ENCODE measurements around the gene GRAMD4. TPM values are rescaled to one million over a fixed set of nuclear protein-coding genes. Genes with fewer than 3 reads are reported as not detected.

The GRAMD4 gene
- total RNA-seq, 3 donors from 2014 or later, result 28.4 to 85.6 (median 61.0) TPM

DNA sequence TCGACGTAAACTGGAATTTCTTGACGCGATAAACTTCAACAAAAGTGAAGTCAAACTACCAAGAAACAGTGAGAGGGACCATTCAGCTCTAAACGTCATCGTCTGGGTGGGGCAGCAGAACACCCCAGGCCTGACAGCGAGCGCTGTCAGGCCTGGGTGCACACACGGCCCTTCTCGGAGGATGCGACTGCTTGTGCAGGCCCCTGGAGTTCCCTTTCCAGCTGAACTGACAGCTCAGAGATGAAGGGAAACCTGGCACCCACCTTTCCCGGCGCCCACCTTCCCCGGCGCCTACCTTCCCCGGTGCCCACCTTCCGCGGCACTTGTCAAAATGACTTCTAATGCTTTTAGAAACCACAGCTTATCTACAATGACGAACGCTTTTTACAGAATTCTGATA lies 70.0 kb downstream of the GRAMD4 start:
- Histone ChIP-seq H3K4me1 (no peaks in the 10 kb centered on the region), H3K27me3 (no peaks in the 10 kb centered on the region), H3K27ac (no peak overlapping the region), H3K36me3 (no peaks in the 10 kb centered on the region), H3K9me3 (no peaks in the 10 kb centered on the region), H3K4me3 (no peak overlapping the region)
- TF ChIP-seq POLR2A (IDR thresholded peaks at IDR 0.05), result no peak
- TF ChIP-seq, protein P1, sequence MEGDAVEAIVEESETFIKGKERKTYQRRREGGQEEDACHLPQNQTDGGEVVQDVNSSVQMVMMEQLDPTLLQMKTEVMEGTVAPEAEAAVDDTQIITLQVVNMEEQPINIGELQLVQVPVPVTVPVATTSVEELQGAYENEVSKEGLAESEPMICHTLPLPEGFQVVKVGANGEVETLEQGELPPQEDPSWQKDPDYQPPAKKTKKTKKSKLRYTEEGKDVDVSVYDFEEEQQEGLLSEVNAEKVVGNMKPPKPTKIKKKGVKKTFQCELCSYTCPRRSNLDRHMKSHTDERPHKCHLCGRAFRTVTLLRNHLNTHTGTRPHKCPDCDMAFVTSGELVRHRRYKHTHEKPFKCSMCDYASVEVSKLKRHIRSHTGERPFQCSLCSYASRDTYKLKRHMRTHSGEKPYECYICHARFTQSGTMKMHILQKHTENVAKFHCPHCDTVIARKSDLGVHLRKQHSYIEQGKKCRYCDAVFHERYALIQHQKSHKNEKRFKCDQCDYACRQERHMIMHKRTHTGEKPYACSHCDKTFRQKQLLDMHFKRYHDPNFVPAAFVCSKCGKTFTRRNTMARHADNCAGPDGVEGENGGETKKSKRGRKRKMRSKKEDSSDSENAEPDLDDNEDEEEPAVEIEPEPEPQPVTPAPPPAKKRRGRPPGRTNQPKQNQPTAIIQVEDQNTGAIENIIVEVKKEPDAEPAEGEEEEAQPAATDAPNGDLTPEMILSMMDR (IDR thresholded peaks at IDR 0.05), result no peak
- no peak for TF ChIP-seq POLR2AphosphoS5 (IDR thresholded peaks at IDR 0.05)
- intact Hi-C loops (cut with DNase I; ENCODE audit: low total_unique reads), result no loop called here
- no peak for DNase-seq (ENCODE audit: low spot score in 2 of 2)

DNA sequence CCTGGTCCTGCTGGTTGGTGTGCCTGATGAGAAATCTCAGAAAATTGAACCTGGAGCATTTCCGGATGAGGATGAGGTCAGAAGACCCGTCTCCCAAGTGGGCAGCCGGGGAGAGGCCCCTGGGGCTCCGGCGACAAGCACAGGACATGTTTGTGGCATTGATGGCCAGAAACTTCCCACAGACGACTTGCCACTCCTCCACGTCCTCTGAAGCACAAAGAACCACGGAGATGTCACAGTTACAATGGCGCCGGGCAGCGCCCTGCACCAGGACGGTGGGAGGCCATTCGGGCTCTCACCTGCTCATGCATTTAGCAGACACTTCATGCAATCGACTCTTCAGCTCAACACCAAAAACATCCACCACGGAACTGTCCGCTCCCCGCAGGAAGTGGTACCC lies 71.4 kb downstream of the GRAMD4 start:
- Histone ChIP-seq H3K27ac (no peak overlapping the region), H3K4me1 (no peaks in the 10 kb centered on the region), H3K4me3 (no peak overlapping the region), H3K27me3 (no peaks in the 10 kb centered on the region), H3K36me3 (no peaks in the 10 kb centered on the region), H3K9me3 (no peaks in the 10 kb centered on the region)
- intact Hi-C loops (cut with DNase I; ENCODE audit: low total_unique reads), result no loop called here
- DNase-seq (ENCODE audit: low spot score in 2 of 2), result no peak
- TF ChIP-seq POLR2AphosphoS5 (IDR thresholded peaks at IDR 0.05) (no peak), POLR2A (IDR thresholded peaks at IDR 0.05) (no peak)
- TF ChIP-seq, protein P1 (IDR thresholded peaks at IDR 0.05), result no peak

DNA sequence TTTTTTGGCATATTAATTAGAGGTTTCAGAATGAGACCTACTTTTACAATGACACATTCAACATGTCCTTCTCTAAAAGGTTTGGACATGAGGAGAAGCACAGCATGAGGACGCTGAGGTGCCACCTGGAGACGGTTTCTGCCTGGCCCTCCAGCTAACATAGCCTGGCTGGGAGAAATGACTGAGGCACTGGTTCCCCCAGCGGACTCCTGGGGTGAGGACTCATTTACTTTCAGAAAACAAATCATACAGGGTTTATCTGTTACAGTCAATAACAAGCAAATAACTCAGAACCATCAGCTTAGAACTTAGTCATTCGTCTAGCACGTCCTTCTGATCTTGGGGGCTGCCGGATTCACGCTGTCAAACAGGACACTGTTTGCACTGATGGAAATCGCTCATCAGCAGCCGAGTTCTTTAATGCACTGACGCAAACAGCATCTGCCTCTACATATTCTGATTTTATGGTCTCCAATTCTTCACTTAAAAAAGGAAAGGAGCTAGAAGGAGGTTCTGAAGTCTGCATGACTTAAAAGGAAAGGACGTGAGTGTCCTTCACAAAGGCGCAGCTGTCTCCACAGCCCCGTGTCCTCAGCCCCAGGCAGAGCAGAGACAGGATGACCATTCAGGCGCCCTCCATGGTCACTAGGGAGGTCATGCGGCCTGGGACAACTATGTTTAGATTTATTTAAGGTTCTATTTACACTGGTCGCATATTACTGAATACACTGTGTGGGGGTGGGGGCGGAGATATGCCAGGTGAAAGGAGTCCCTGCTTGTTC lies 73.6 kb downstream of the GRAMD4 start:
- Histone ChIP-seq H3K27ac (no peak overlapping the region), H3K27me3 (no peaks in the 10 kb centered on the region), H3K4me1 (no peaks in the 10 kb centered on the region), H3K36me3 (peaks cover under 1% of the 10 kb centered on the region), H3K9me3 (no peaks in the 10 kb centered on the region), H3K4me3 (no peak overlapping the region)
- no peak for DNase-seq (ENCODE audit: low spot score in 2 of 2)
- TF ChIP-seq POLR2AphosphoS5 (IDR thresholded peaks at IDR 0.05), result no peak
- TF ChIP-seq POLR2A (IDR thresholded peaks at IDR 0.05), result no peak
- TF ChIP-seq, protein P1 (IDR thresholded peaks at IDR 0.05), result no peak
- intact Hi-C loops (cut with DNase I; ENCODE audit: low total_unique reads), result no loop called here

DNA sequence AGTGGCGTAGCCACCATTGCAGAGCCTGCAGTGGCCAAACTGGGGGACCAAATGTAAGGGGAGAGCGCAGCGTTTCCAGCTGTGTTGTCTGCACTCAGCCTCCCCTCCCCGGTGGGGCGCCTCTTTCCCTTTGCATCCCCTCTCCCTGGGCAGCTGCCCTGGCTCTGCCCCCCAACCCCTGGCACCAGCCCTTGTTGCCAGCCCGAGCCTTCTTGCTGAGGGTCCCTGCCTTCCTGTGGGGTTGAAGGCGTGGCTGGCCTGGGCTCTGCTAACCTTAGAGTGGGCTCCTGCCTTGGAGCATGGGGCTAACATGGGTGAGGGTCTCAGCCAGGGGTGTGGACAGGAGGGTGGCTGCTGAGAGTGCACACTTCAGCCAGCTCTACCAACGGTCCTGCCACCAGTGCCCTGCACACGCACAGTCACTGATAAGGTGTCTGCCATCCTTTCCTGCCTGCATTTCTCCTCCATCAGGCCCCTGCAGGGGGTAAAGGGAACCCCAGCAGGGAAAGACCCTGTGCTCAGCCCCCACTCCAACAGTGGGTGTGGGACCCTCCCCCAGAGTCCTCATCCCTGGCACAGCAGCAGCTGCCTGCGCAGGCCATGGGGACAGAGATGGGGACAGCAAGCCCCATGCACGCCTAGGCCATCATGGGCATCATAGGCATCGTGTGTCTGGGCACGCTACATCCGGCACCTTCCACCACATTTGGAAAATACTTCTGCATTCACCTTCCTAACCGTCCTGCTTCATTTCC lies 74.4 kb downstream of the GRAMD4 start:
- H3K4me3 ChIP-seq, result no peak overlapping the region
- no peaks in the 10 kb centered on the region for H3K4me1 ChIP-seq
- H3K36me3 ChIP-seq, result peaks cover 5% of the 10 kb centered on the region
- intact Hi-C loops (cut with DNase I; ENCODE audit: low total_unique reads), result no loop called here
- no peak for TF ChIP-seq POLR2AphosphoS5 (IDR thresholded peaks at IDR 0.05)
- TF ChIP-seq, protein P1 (IDR thresholded peaks at IDR 0.05), result no peak
- TF ChIP-seq POLR2A (IDR thresholded peaks at IDR 0.05), result no peak
- H3K27me3 ChIP-seq, result no peaks in the 10 kb centered on the region
- no peak for DNase-seq (ENCODE audit: low spot score in 2 of 2)
- H3K27ac ChIP-seq, result no peak overlapping the region
- H3K9me3 ChIP-seq, result no peaks in the 10 kb centered on the region

All from breast epithelium (tissue), 4 donors.